ENCODE data around the gene SUCLG2.

DNA sequence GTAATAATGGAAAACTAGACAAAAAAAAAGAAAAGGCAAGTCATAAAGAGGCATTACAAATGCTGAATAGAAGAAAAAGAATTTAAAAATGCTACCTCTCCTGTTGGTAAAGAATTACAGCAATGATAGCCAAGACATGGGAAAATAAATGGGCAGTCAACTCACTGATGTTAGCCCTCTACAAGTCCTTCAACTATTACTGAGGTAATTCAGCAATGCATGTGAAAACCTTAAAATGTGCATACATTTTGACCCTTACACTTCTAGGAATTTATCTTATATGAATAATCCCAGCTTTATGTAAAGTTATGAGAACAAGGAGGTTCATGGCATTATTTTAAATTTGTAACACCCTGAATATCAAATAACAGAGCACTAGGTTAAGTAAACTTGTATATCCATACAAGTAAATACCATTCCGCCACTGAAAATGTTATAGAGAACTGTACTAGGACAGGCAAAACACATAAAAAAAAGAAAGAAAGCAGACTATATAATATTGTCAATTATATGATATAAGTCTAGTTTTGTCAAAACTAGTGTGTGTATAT, 166.8 kb downstream of the SUCLG2 start:
- TF ChIP-seq, protein P1, sequence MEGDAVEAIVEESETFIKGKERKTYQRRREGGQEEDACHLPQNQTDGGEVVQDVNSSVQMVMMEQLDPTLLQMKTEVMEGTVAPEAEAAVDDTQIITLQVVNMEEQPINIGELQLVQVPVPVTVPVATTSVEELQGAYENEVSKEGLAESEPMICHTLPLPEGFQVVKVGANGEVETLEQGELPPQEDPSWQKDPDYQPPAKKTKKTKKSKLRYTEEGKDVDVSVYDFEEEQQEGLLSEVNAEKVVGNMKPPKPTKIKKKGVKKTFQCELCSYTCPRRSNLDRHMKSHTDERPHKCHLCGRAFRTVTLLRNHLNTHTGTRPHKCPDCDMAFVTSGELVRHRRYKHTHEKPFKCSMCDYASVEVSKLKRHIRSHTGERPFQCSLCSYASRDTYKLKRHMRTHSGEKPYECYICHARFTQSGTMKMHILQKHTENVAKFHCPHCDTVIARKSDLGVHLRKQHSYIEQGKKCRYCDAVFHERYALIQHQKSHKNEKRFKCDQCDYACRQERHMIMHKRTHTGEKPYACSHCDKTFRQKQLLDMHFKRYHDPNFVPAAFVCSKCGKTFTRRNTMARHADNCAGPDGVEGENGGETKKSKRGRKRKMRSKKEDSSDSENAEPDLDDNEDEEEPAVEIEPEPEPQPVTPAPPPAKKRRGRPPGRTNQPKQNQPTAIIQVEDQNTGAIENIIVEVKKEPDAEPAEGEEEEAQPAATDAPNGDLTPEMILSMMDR (IDR thresholded peaks at IDR 0.05), result no peak
- TF ChIP-seq MAFK (IDR thresholded peaks at IDR 0.05; ENCODE audit: partially characterized antibody) (no peak), BHLHE40 (IDR thresholded peaks at IDR 0.05; ENCODE audit: low read depth, low read length) (no peak), RAD21 (conservative IDR thresholded peaks at IDR 0.05 in 1 of 2, IDR thresholded peaks at IDR 0.05 in 1 of 2) (no peak), POLR2A (IDR thresholded peaks at IDR 0.05; ENCODE audit: low read length) (no peak), RCOR1 (IDR thresholded peaks at IDR 0.05; ENCODE audit: low read depth, low read length) (no peak), EP300 (IDR thresholded peaks at IDR 0.05) (no peak), CBX2 (IDR thresholded peaks at IDR 0.05; ENCODE audit: borderline replicate concordance, low read depth) (no peak), ZFP36 (IDR thresholded peaks at IDR 0.05; ENCODE audit: borderline replicate concordance, partially characterized antibody) (no peak)
- TF ChIP-seq, protein P2, sequence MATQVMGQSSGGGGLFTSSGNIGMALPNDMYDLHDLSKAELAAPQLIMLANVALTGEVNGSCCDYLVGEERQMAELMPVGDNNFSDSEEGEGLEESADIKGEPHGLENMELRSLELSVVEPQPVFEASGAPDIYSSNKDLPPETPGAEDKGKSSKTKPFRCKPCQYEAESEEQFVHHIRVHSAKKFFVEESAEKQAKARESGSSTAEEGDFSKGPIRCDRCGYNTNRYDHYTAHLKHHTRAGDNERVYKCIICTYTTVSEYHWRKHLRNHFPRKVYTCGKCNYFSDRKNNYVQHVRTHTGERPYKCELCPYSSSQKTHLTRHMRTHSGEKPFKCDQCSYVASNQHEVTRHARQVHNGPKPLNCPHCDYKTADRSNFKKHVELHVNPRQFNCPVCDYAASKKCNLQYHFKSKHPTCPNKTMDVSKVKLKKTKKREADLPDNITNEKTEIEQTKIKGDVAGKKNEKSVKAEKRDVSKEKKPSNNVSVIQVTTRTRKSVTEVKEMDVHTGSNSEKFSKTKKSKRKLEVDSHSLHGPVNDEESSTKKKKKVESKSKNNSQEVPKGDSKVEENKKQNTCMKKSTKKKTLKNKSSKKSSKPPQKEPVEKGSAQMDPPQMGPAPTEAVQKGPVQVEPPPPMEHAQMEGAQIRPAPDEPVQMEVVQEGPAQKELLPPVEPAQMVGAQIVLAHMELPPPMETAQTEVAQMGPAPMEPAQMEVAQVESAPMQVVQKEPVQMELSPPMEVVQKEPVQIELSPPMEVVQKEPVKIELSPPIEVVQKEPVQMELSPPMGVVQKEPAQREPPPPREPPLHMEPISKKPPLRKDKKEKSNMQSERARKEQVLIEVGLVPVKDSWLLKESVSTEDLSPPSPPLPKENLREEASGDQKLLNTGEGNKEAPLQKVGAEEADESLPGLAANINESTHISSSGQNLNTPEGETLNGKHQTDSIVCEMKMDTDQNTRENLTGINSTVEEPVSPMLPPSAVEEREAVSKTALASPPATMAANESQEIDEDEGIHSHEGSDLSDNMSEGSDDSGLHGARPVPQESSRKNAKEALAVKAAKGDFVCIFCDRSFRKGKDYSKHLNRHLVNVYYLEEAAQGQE (IDR thresholded peaks at IDR 0.05), result no peak
